Body of pancreas (tissue), 4 donors: ENCODE results near the gene GOLGA3.

ENCODE experiments used
- POLR2A ChIP-seq, 3 donors: fragments of 450-650 bp; IDR thresholded peaks; one replicate each; pipeline ENCODE4 v1.6.1; 2016; ENCODE audit warnings: antibody characterized with exemption in 3 of 3, mild to moderate bottlenecking in 2 of 3
- TF ChIP-seq, protein P1 (sequence below), 7 experiments: fragments of 450-650 bp in 4 of 7; fragments of 200-600 bp in 3 of 7; sonication (generic) in 3 of 7; IDR thresholded peaks; one replicate each; pipeline ENCODE4 v1.5.1; 2016 to 2019; ENCODE audit warnings: antibody characterized with exemption in 7 of 7

DNA sequence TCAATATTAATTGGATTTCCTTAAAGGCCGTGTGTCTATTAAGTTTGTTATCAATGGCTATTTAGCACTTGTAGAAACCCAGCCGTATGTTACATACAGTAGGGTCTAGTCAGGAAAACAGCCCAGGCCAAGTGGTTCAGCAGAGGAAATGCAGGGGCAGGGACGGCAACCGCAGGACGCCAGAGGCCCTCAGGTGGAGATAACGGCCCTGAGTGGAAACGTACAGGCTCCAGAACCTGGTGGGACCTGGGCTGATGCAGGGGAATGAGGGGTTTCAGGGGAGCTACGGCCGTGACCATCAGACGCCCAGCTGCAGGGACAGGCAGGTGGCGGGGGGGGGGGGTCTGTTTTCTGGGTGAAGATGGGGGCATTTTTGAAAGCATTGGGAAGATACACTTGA, 63.3 kb downstream of the GOLGA3 start:
- TF ChIP-seq, protein P1, sequence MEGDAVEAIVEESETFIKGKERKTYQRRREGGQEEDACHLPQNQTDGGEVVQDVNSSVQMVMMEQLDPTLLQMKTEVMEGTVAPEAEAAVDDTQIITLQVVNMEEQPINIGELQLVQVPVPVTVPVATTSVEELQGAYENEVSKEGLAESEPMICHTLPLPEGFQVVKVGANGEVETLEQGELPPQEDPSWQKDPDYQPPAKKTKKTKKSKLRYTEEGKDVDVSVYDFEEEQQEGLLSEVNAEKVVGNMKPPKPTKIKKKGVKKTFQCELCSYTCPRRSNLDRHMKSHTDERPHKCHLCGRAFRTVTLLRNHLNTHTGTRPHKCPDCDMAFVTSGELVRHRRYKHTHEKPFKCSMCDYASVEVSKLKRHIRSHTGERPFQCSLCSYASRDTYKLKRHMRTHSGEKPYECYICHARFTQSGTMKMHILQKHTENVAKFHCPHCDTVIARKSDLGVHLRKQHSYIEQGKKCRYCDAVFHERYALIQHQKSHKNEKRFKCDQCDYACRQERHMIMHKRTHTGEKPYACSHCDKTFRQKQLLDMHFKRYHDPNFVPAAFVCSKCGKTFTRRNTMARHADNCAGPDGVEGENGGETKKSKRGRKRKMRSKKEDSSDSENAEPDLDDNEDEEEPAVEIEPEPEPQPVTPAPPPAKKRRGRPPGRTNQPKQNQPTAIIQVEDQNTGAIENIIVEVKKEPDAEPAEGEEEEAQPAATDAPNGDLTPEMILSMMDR (IDR thresholded peaks at IDR 0.05), result no peak
- no peak for TF ChIP-seq POLR2A (IDR thresholded peaks at IDR 0.05)
